HepG2 (cell line): ENCODE measurements around the gene HTRA2. TPM values are rescaled to one million over a fixed set of nuclear protein-coding genes. Genes with fewer than 3 reads are reported as not detected.

Source experiments
- CBX2 ChIP-seq, 2 experiments: fragments of 200-600 bp in 1 of 2; sonication (generic); formaldehyde crosslinking in 1 of 2; IDR thresholded peaks; 2 replicates each; pipeline versions ENCODE4 v1.7.0 to v1.8.1; 2018 to 2022; ENCODE audit warnings: low read depth in 2 of 2, low read length in 1 of 2, mild to moderate bottlenecking in 1 of 2, missing genetic modification reagents in 1 of 2
- GPN1 ChIP-seq: sonication (generic); formaldehyde crosslinking; IDR thresholded peaks from 2 replicates; pipeline ENCODE4 v1.5.1; 2020; ENCODE audit warnings: missing genetic modification reagents, borderline replicate concordance
- HBP1 ChIP-seq: IDR thresholded peaks from 2 replicates; pipeline ENCODE4 v1.6.1; 2016; ENCODE audit warnings: low read depth, control low read depth
- HNRNPUL1 ChIP-seq: fragments of 200-400 bp; formaldehyde crosslinking; IDR thresholded peaks from 2 replicates; pipeline ENCODE4 v1.6.1; 2017; ENCODE audit warnings: low read depth, mild to moderate bottlenecking, low read length, moderate library complexity
- KDM1A ChIP-seq: IDR thresholded peaks from 2 replicates; pipeline ENCODE4 v1.6.1; 2016; ENCODE audit warnings: missing compliant biosample characterization
- MAFG ChIP-seq: sonication (generic); formaldehyde crosslinking; IDR thresholded peaks from 2 replicates; pipeline ENCODE4 v1.5.1; 2020; ENCODE audit warnings: mild to moderate bottlenecking, missing genetic modification reagents
- TGIF2 ChIP-seq: IDR thresholded peaks from 2 replicates; pipeline ENCODE4 v1.6.1; 2016; ENCODE audit warnings: control low read depth, missing compliant biosample characterization
- TRIM24 ChIP-seq: sonication (generic); formaldehyde crosslinking; IDR thresholded peaks from 2 replicates; pipeline ENCODE4 v1.8.0; 2022; ENCODE audit warnings: mild to moderate bottlenecking, missing genetic modification reagents
- ZBTB2 ChIP-seq: sonication (generic); formaldehyde crosslinking; IDR thresholded peaks from 2 replicates; pipeline ENCODE4 v1.8.0; 2022; ENCODE audit warnings: low read depth, missing genetic modification reagents
- ZBTB40 ChIP-seq, 2 experiments: fragments of 450-650 bp in 1 of 2; sonication (generic) in 1 of 2; formaldehyde crosslinking in 1 of 2; IDR thresholded peaks; 2 replicates each; pipeline versions ENCODE4 v1.6.1 to v1.8.0; 2016 to 2022; ENCODE audit warnings: antibody characterized with exemption in 1 of 2, mild to moderate bottlenecking in 1 of 2, missing genetic modification reagents in 1 of 2
- ZBTB46 ChIP-seq: sonication (generic); formaldehyde crosslinking; IDR thresholded peaks from 2 replicates; pipeline ENCODE4 v1.4.0; 2020; ENCODE audit warnings: mild to moderate bottlenecking, missing genetic modification reagents, borderline replicate concordance
- ZNF296 ChIP-seq: sonication (generic); formaldehyde crosslinking; conservative IDR thresholded peaks from 2 replicates; pipeline ENCODE4 v1.5.0; 2020; ENCODE audit warnings: mild to moderate bottlenecking, missing genetic modification reagents
- ZNF614 ChIP-seq: IDR thresholded peaks from 2 replicates; pipeline ENCODE4 v1.6.1; 2018; ENCODE audit warnings: missing biosample characterization, missing genetic modification reagents, inconsistent platforms, borderline replicate concordance
- polyA plus RNA-seq, 8 experiments: library from polyadenylated mRNA; depleted of rRNA in 3 of 8; stranded (reverse) in 7 of 8; unstranded in 1 of 8; fragments of >200 nt; fragmentation: Illumina TruSeq in 4 of 8; extraction: Trizol in 4 of 8; gene quantifications; 2 replicates each; pipeline versions ENCODE4 v1.2.1 to v1.2.3, GENCODE V29; 2011 to 2016; ENCODE audit warnings: low read depth in 4 of 8, missing spikeins in 1 of 8, mixed read lengths in 1 of 8; ENCODE audit not compliant: insufficient read depth in 1 of 8
- total RNA-seq, 5 experiments: library from RNA; depleted of rRNA; stranded (reverse); fragments of >200 nt; fragmentation: Illumina TruSeq; extraction: Trizol; gene quantifications; 2 replicates each; pipeline ENCODE4 v1.2.3, GENCODE V29; 2016; ENCODE audit warnings: low read depth in 1 of 5

Gene HTRA2
- total and polyA plus RNA-seq, 2 of the 13 experiments (the other 11 are each of a cell fraction or from before 2014, with no cell fraction given) = 47.7 to 50.3 TPM

- TF ChIP-seq ZBTB40 (IDR thresholded peaks at IDR 0.05) (no peak), ZBTB40 (CRISPR knock-in tag; IDR thresholded peaks at IDR 0.05) (peak; percentile 60; the same call in 1 of the 2 replicates), TRIM24 (no peak), ZBTB2 (CRISPR knock-in tag) (peak; percentile 43; the same call in 1 of the 2 replicates), KDM1A (no peak), ZNF296 (no peak; the same call in 1 of the 2 replicates), TGIF2 (CRISPR knock-in tag) (peak; percentile 51; the same call in 1 of the 2 replicates), HBP1 (peak; percentile 69; the same call in 1 of the 2 replicates), CBX2 (IDR thresholded peaks at IDR 0.05; ENCODE audit: low read depth, low read length) (no peak), CBX2 (CRISPR knock-in tag; IDR thresholded peaks at IDR 0.05; ENCODE audit: low read depth) (no peak), HNRNPUL1 (peak; percentile 91), GPN1 (peak; percentile 24; the same call in 1 of the 2 replicates), ZBTB46 (CRISPR knock-in tag) (no peak), MAFG (no peak), ZNF614 (CRISPR knock-in tag) (no peak)
Observed at GRCh38 chr2:74529357-74530238, at the start of gene HTRA2, which contains the start of gene AUP1 (continued).
